GM21737 (cell line): ENCODE measurements around the gene CDH4.

Experiments used
- ATAC-seq: cut with Tn5 transposase; IDR thresholded peaks from one replicate; pipeline ENCODE4 v1.9.1; 2021; ENCODE audit warnings: mild to moderate bottlenecking, moderate library complexity; ENCODE audit not compliant: unreplicated experiment

CDH4 gene

DNA sequence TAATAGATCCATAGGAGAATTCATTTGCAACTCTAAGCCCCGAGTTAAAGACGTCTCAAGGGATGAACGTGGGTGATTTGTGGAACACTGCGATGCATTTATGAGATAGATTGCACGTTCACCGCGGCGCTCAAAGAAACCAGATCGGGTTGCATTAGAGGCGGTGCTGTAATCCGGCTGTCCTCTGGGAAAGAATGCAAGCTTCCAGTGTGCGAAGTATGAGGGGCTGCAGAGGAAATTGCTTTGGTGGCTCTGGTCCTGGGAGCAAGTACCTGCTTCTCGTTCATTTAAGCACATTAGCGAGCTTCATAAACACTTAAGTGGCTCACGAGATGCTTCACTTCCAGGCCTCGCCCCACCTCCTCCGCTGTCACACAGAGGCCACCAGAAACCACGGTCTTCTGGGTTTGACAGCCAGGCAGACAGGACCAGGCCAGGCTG, 182.3 kb downstream of the CDH4 start:
- no peak for ATAC-seq

GRCh38 chr20:61435184-61435822, 183.2 kb downstream of the CDH4 start:
- no peak for ATAC-seq

DNA sequence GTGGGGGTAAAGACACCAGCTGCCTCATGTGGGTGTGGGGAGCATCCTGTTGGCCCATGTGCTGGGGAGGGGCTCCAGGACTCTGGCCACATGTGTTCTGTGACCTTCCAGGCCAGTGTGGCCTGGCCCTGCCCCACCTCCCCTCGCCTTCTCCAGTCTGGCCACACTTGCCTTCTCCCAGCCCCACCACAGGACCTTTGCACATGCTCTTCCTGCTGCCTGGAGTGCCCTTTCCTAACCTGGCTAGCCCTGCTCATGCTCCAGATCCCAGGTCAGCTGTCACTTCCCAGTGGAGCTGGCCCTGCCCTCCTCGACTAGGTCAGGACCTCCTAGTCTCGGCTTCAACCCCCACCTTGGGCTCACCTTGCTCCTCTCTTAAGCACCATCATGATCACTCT, 183.8 kb downstream of the CDH4 start:
- ATAC-seq = no peak

- no peak for ATAC-seq
Measured at GRCh38 chr20:61436283-61436666, 184.2 kb downstream of the CDH4 start.

DNA sequence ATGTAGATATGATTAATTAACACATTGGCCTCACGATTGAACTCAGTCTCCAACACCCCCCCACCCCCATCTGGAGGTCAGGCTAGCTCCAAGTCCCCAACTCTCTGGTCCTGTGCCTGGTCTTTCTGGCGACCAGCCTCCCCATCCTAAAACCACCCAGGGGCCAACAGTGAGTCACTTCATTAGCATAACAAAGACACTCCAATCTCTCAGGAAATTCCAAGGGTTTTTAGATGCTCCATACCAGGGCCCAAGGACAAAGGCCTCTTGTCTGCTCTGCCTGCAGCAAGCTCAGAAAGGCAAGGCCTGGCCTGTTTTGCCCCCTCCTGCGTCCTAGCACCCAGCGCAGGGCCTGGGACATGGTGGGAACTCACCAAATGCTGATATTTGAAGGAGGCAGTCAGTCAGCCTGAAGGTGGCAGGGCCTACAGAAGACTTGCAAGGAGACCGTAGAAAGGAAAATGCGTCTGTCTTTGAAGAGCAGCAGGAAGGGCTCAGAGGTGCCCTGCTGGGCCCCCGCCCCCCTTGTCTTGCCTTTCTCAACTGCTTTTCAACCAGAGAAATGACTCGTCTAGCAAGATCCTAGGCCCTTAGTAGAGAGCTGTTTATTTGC, 184.7 kb downstream of the CDH4 start:
- ATAC-seq = no peak

- ATAC-seq = no peak
Measured at GRCh38 chr20:61437280-61438206, 185.5 kb downstream of the CDH4 start.

DNA sequence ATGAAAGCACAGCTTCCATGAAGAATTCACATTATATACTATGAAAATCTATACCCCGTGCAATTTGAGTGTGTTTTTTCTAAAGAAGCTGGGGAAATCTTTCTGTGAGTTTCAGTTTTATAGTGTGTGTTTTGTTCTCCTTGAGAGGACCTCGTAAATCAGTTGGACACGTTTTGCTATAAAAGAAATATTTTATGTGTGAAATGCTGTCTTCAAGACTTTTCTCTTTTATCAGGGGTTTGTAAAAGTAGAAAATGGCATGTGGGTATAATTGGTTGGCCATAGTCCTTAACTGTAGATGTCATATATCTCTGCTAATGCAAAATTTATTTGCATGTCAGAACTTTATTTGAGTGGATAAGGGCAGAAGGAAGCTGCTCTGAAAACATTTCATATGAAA, 186.2 kb downstream of the CDH4 start:
- ATAC-seq = no peak

- no peak for ATAC-seq
Measured at GRCh38 chr20:61439251-61439650, 187.2 kb downstream of the CDH4 start.

DNA sequence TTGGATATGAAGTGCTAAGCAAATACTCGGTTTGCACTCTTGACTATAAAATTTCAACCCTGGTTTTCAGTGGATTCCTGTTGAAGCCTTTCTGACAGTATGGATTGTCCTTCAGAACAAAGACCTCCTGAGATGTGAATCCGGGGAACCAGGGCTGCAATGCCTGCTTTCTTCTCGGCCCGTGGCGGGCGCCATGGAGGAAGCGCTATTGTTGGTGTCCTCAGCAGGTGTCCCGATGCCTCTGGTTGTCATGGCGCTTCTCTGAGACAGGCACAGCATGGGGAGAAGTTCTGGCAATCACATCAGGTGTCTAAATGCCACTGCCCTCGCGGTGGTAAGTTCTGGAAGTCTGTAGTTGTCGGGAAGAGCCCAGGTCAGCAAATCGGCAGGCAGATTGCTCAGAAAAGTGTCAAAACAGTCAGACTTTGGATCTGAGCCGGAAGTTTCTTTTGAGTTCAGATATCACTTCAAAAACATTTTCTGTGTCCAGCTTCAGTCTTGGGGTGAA, 188.5 kb downstream of the CDH4 start:
- no peak for ATAC-seq

DNA sequence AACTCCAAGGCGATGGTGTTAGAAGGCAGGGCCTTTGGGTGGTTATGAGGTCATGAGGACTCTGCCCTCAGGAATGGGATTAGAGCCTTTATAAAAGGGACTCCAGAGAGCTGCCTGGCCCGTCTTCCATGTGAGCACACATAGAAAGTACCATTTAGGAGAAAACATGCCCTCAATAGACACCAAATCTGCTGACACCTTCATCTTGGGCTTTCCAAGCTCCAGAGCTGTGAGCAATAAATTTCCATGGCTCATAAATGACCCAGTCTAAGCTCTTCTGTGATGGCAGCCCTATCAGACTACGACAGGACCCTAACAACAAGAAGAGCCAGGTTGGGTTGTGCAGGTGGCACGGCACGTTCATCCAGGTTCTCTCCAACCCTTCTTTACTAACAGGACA, 189.5 kb downstream of the CDH4 start:
- no peak for ATAC-seq

- no peak for ATAC-seq
Measured at GRCh38 chr20:61442075-61442670, 190.1 kb downstream of the CDH4 start.

DNA sequence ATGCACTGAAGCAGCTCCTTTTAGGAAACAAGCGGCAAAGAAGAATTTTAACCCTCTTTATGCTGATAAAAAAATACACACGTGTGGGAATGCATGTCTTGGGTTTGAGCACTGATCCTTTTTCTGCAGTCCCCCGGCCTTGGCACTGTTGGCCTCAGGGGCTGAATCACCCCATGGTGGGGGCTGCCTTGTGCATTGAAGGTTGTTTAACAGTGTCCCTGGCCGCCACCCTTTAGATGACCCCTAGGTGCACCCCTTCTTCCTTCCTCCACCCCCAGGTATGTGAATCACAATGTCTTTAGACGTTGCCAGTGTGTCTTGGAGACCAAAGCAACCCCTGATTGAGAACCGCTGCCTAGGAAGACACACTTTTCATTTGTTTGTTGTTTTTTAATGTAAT, 190.7 kb downstream of the CDH4 start:
- ATAC-seq = no peak

- no peak for ATAC-seq
Measured at GRCh38 chr20:61443443-61444126, 191.5 kb downstream of the CDH4 start.

- no peak for ATAC-seq
Measured at GRCh38 chr20:61444637-61445036, 192.6 kb downstream of the CDH4 start.

GRCh38 chr20:61445138-61445537, 193.1 kb downstream of the CDH4 start:
- no peak for ATAC-seq

GRCh38 chr20:61445741-61446140, 193.7 kb downstream of the CDH4 start:
- ATAC-seq = no peak

- ATAC-seq = no peak
Measured at GRCh38 chr20:61447952-61448351, 195.9 kb downstream of the CDH4 start.

- ATAC-seq = no peak
Measured at GRCh38 chr20:61448386-61448785, 196.3 kb downstream of the CDH4 start.

DNA sequence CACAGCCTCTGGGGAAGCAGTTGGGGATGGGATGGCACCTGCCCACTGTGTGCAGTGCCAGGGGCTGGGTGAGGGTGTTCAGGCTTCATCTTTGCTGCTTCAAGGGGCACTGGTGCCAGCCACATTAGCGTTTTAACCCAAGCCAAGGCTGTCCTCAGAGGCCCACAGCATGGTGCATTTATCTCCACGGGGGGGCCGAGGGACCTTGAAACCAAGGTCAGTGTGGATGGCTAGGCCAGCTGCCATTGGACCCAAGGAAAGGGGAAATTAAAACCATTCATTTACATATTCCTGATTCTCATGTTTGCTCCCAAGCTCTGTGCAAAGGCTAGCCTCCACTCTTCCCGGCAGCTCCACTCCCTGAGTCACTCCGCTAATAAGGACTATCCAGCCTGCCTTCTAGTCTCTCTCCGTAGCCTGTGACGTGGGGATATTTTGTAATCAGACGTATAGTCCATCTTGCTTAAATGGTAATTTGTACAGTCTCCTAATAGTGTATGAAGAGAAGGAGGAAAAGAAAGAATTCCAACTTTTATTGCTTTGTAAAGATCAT, 197.1 kb downstream of the CDH4 start:
- no peak for ATAC-seq

DNA sequence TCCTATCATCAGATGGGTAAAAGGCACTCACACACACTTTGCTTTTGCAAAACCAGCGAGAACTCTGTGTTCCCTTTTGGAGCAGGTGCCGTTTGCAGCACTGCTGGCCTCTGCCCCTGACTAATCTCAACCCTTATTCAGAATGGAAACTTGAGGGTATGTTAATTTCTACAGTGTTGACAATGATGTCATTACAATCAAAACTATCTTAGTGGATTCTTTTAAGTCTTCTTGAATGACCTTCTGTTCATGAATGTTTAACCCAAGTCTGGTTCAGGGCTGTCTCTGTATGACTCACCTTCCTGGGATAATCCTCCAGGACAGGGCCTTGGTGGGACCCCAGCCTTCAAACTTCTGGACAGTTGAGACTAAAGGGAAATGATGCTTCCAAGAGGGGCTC, 197.9 kb downstream of the CDH4 start:
- no peak for ATAC-seq
